NOMO-1 treated with dmso at 0.1 percent for 144 hours (cell line): ENCODE measurements around the gene KRT40.
"Not testable (repeated sequence)": the region's sequence is repeated elsewhere in the genome, so short reads cannot be mapped to it uniquely, and the experiment has no call there.

Source experiments
- DNase-seq: peaks from one replicate; lab custom pipeline; 2025; ENCODE audit not compliant: unreplicated experiment; lab: John Stamatoyannopoulos, UW

Gene KRT40

DNA sequence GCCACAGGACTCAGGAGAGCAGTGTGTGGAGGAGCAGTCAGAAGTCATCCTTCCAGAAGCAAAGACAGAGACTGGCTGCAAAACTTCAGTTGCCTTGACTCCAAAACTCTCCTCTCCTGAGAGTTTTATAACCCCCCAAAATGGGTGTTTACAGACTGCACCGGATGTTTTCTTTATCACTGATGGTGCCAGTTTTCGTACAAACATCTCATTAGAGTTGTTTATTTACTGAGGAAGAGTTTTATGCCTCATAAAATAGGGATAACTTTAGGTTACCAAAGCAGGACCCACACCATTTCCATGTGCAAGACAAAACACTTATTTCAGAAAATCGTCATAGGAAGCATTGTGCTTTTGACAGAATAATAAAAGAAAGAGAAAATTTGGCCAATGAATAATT is at the start of gene KRT40:
Gene KRT40 (minus strand): TSS at position 101 of the 400 bp plus-strand sequence. CDS start 53 bp downstream, at position 48.
- no peak for DNase-seq

- DNase-seq = no peak
Observed at GRCh38 chr17:41029633-41030245, 45.6 kb upstream of the KRT40 start, which contains the start of gene KRTAP1-4. TSS of gene KRTAP1-4 (minus strand) at chr17:41030195. CDS start at chr17:41030078, 117 bp downstream.

DNA sequence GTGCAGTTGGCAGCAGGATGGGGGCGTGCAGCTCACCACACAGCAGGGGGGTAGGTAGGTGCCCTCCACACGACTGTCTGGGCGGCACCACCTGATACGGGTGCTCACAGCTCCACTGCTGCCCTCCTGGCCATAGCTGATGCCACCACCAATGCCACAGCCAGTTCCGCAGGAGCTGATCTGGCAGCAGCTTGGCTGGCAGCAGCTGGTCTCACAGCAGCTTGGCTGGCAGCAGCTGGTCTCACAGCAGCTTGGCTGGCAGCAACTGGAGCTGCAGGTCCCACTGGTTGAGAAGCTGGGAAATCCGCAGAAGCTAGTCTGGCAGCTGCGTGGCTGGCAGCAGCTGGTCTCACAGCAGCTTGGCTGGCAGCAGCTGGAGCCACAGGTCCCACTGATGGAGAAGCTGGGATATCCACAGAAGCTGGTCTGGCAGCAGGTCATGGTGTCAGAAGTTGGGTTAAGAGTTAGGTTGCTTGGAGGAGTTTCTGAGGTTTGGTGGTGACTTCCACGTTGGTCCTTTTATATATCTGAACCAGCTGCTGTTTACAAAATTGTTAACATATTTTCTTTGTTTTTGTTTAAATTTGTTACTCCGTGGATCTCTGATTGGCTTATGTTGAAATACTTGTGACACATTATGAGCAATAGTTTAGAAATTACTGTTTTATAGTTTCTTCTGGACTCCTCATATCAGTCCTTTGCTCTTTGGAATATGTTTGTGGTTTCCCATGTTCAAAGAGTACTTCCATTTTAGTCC is 42.8 kb upstream of the KRT40 start, which contains the start of gene KRTAP1-5:
Gene KRTAP1-5 (minus strand): TSS at position 494 of the 757 bp plus-strand sequence. CDS start 53 bp downstream, at position 441.
- no peak for DNase-seq

GRCh38 chr17:41024697-41025096 is 40.6 kb upstream of the KRT40 start:
- no peak for DNase-seq

- DNase-seq = no peak
Observed at GRCh38 chr17:41020336-41020735, 36.2 kb upstream of the KRT40 start.

DNA sequence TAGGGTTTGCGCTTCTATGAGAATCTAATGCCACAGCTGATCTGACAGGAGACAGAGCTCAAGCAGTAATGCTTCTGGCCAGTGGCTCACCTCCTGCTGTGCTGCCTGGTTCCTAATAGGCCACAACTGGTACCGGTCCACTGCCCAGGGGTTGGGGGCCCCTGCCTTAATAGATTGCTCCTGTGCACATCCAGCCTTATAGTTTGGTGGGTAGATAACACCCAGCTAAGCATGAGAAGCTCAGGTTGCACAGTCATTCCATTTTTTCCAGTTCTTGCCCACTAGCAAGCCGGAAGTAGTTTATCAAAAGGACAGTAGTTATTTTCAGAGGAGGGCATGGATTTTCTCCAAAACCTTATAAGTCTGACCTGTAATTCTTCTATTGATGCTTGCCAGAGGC is 35.3 kb upstream of the KRT40 start:
- DNase-seq = no peak

GRCh38 chr17:41018541-41018940 is 34.4 kb upstream of the KRT40 start:
- no peak for DNase-seq

- DNase-seq = no peak
Observed at GRCh38 chr17:41016578-41017215, 32.6 kb upstream of the KRT40 start.

DNA sequence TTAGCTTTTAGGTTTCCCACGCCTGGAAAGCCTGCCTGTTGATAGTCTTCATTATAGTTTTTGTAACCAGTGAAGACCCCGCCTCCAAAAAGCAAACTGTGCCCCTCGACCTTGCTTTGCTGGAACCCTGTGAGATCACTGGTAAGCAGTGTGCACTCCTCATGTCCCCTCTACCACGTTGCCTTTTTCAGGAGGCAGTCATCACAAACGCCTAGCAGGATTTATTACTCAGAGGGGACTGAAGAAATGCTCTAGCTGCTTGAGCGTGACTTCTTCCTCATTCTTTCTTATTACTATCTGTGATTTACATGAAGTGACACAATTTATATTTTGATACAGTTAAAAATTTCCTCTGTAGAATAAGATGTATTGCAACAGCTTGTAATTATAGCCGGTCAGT is 31.3 kb upstream of the KRT40 start:
- DNase-seq = no peak

- no peak for DNase-seq
Observed at GRCh38 chr17:41013606-41014005, 29.5 kb upstream of the KRT40 start.

GRCh38 chr17:41013181-41013580 is 29.1 kb upstream of the KRT40 start:
- DNase-seq = no peak

DNA sequence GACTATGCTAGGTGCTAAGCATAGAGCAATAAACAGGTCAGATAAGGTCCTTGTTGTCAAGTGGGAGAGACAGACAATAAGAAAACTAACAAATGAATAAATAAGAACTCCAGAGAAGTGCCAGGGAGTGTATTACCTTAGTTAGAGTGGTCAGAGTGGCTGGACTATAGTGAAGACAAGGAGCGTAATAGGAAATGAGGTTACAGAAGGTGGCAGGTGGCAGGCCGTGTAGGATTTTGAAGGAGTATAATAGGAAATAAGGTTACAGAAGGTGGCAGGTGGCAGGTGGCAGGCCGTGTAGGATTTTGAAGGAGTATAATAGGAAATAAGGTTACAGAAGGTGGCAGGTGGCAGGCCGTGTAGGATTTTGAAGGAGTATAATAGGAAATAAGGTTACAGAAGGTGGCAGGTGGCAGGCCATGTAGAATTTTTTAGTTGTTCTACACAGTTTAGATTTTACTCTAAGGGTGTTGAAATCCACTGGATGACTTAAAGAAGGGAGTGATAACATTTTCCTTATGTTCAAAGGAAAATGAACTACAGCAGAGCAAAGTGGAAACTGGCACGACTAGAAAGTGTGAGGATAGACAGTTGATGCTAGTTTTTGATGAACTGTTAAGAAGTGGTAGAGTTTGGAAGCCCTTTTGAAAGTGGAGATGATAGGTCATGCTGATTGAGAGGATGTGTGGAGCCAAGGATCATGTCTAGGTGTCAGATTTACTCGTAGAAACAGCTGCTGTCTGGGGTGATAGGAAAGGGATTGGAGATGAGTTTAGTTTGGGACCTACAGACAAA is 28.4 kb upstream of the KRT40 start:
- DNase-seq = no peak

DNA sequence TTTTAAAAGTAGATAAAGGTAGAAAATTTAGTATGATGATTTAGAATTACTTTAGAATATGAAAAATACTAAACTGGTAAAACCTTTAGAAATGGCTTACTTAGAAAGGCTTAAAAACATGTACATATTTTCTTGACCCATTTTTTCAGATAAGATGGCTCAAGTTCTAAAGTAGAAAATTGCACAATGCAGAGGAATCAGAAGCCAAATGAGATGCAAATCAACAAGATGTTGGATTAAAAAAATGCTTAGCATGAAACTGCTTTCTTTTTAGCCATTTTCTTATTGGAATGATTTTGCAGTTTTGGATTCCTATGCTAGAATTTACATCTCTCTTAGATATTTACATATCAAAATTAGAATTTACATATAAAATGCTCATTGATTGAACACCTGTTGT is 26.3 kb upstream of the KRT40 start:
- no peak for DNase-seq

- no peak for DNase-seq
Observed at GRCh38 chr17:41009936-41010335, 25.8 kb upstream of the KRT40 start.

DNA sequence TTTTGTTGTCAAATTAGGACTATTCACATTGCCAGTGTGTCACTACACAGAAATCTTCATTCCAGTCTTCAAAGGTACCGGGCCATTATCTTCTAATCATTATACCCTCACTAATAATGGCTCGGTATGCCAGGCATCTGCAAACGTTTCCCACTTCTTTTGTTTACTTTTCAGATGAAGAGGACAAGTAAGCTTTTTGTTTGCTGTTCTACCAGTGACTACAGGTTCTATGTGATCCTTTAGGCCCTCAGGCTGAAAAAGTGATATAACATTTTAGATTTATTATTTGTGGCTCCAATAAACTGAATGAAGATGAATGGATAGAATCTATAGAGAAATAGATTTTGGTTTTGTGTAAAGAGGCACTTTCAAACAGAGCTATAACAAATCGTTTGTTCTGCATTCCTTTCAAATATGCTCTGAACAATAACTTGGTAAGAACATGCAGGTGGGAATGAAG is 25.2 kb upstream of the KRT40 start:
- DNase-seq = no peak

DNA sequence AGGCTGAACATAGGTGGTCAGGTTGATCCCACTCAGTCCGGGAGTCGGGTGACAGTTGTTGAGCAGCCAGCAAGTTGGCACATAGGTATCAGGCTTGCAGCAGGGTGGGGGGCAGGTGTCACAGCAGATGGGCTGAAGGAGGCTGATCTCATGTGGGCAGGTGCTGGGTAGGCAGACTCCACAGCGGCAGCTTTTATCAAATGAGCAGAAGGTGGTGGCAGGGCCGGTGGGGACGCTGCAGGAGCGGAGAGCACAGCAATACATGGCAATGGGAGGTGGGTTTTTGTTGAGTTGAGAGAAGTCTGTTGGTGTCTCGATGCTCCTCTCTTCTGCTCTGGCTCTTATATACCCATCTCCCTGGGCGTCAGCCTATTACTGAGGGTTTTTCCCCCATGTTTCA is 24.7 kb upstream of the KRT40 start, which contains the start of gene KRTAP3-1:
Gene KRTAP3-1 (minus strand): TSS at position 318 of the 400 bp plus-strand sequence. CDS start 54 bp downstream, at position 264.
- DNase-seq = no peak

DNA sequence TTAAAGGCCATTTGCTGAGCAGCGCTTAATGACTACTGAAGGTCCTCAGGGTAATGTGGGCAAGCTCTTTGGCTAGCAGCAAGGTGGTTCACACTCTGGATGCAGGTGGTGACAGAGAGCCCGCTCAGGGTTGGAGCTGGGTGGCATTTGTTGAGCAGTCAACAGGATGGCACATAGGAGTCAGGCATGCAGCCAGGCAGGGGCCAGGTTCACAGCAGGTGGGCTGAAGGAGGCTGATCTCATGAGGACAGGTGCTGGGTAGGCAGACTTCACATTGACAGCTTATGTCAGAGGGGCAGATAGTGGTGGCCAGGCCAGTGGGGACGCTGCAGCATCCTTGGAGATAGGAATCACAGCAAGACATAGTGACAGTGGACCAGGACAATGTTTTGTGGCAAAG is 20.3 kb upstream of the KRT40 start:
- no peak for DNase-seq

GRCh38 chr17:41003926-41004325 is 19.8 kb upstream of the KRT40 start:
- DNase-seq = no peak

- no peak for DNase-seq
Observed at GRCh38 chr17:41002814-41003213, 18.7 kb upstream of the KRT40 start.

- no peak for DNase-seq
Observed at GRCh38 chr17:41001795-41002194, 17.7 kb upstream of the KRT40 start.

DNA sequence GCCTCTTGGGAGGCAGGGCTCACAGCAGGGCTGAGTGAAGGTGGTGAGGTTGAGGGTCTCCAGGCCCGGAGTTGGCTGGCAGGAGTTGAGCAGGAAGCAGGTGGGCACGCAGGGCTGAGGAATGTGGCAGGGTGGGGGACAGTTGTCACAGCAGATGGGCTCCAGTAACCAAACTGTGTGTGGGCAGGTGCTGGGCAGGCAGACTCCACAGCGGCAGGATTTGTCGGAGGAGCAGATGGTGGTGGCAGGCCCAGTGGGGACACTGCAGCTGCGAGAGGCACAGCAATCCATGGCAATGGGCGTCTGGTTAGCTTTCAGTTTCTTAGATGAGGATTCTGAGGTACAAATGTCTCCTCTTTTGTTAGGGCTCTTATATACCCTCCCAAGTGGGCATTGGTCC is 15.4 kb upstream of the KRT40 start, which contains the start of gene KRTAP3-2:
Gene KRTAP3-2 (minus strand): TSS at position 344 of the 400 bp plus-strand sequence. CDS start 53 bp downstream, at position 291.
- DNase-seq = not testable (repeated sequence)
